ENCODE measurements around the gene RABGEF1. TPM values are rescaled to one million over a fixed set of nuclear protein-coding genes. Genes with fewer than 3 reads are reported as not detected.

RABGEF1 gene
- total and polyA plus RNA-seq, 2 of the 8 experiments (the other 6 are each of a cell fraction or from before 2014, with no cell fraction given) = 10.2 to 18.0 TPM

DNA sequence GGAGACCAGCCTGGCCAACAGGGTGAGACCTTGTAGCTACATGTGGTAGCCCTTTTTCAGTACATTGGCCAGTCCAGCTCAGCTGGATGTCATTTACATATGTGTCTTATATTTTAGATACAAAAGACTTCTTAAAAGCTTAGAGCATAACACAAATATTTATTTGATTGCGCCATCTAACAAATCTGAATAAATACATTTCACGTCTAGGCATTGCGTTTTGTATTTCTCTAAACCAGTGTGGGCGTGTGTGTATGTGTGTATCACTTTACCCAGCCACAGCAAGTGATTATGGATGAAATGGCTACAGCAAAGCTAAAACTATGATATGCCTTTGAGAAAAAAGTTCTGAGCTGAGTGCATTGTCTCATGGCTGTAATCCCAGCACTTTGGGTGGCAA is 14.0 kb downstream of the RABGEF1 start:
- no peak overlapping the region for H2BK12ac ChIP-seq (ENCODE audit: low read depth, low read length)
- no peak overlapping the region for H2BK20ac ChIP-seq (ENCODE audit: low read length)
- WGBS, 2 experiments (ENCODE audit: extremely low coverage in 1 of 2, insufficient coverage in 1 of 2, insufficient read length in 1 of 2, insufficient replicate concordance in 2 of 2, low coverage in 1 of 2, low lambda C conversion rate in 2 of 2, missing lambda C conversion rate in 1 of 2) = 83% methylated on average over 4 of the region's 4 CpGs; no CpG with 5 or more reads in 1 of the 2 experiments
- no peaks in the 10 kb centered on the region for H3K9me3 ChIP-seq (ENCODE audit: insufficient read depth in 2 of 2, low read depth in 1 of 2, low read length in 1 of 2)
- H2BK15ac ChIP-seq (ENCODE audit: low read length) = no peak overlapping the region
- H3K9ac ChIP-seq (replicated peaks in 1 of 4; ENCODE audit: extremely low read depth in 1 of 4, low read depth in 3 of 4, low read length in 3 of 4) = no peak overlapping the region
- ChIA-PET POLR2A (ENCODE audit: partially characterized antibody) (interaction anchor here (0.6 to 1.3 kb wide), 4 partner anchors 10 to 20 kb away, joined by 3 to 5 read pairs (median 4); partner anchors contain the start of gene RABGEF1), CTCF (ENCODE audit: partially characterized antibody) (interaction anchor here (1.3 kb wide), 1 partner anchor 56 kb away, joined by 3 read pairs; no protein-coding TSS in a partner anchor)
- no peak overlapping the region for H4K91ac ChIP-seq (replicated peaks; ENCODE audit: insufficient read length, low read length)
- FAIRE-seq (no peak), DNase-seq (ENCODE audit: low read depth in 1 of 2, low spot score in 2 of 2) (no peak)
- no peak overlapping the region for H3K4ac ChIP-seq (replicated peaks; ENCODE audit: insufficient read length, low read depth, low read length)
- no peak overlapping the region for H4K5ac ChIP-seq (ENCODE audit: insufficient read length, low read depth, low read length)
- H3K27me3 ChIP-seq (replicated peaks in 1 of 4; ENCODE audit: control insufficient read depth in 3 of 4, extremely low read depth in 1 of 4, insufficient read depth in 3 of 4, low read length in 3 of 4) = no peaks in the 10 kb centered on the region
- H2AK5ac ChIP-seq (ENCODE audit: low read depth, low read length) = no peak overlapping the region
- no peaks in the 10 kb centered on the region for H3K36me3 ChIP-seq (ENCODE audit: control insufficient read depth in 2 of 4, insufficient read depth in 4 of 4, low read length in 3 of 4)
- no peak overlapping the region for H3K56ac ChIP-seq (replicated peaks; ENCODE audit: insufficient read length, low read depth, low read length)
- H4K8ac ChIP-seq (ENCODE audit: extremely low read depth, insufficient read depth, low read length) = no peak overlapping the region; the same call in 1 of the 2 replicates
- H3K4me3 ChIP-seq (ENCODE audit: extremely low read depth in 1 of 4, insufficient read depth in 2 of 4, low read depth in 3 of 4, low read length in 4 of 4) = no peak overlapping the region
- no peak overlapping the region for H3K4me2 ChIP-seq (ENCODE audit: insufficient read depth in 1 of 2, low read depth in 2 of 2, low read length in 2 of 2)
- H3K14ac ChIP-seq (ENCODE audit: insufficient read length) = no peak overlapping the region
- peaks cover 0 to 48% of the 10 kb centered on the region in 2 experiments; a peak in 3 of 4 replicates for H3K79me2 ChIP-seq (ENCODE audit: control insufficient read depth in 1 of 2, insufficient read depth in 2 of 2, low read length in 2 of 2)
- H2BK120ac ChIP-seq (replicated peaks; ENCODE audit: low read depth, low read length) = no peak overlapping the region
- H3K79me1 ChIP-seq (ENCODE audit: low read depth, low read length) = 0 out of 2 replicates have a peak, but pooled peaks cover 3% of the 10 kb centered on the region
- H3K23me2 ChIP-seq (ENCODE audit: low read depth, low read length) = no peaks in the 10 kb centered on the region
- H3K18ac ChIP-seq (ENCODE audit: extremely low read depth, low read length) = no peak overlapping the region
- no peak overlapping the region for H3K27ac ChIP-seq (ENCODE audit: low read depth, low read length)
- H3K4me1 ChIP-seq (replicated peaks in 1 of 4; ENCODE audit: control insufficient read depth in 3 of 4, insufficient read depth in 4 of 4, low read length in 3 of 4) = no peaks in the 10 kb centered on the region
- H2AFZ ChIP-seq (ENCODE audit: low read length) = no peak overlapping the region
- H3K23ac ChIP-seq (ENCODE audit: insufficient read length) = no peak overlapping the region
- H2BK5ac ChIP-seq (ENCODE audit: low read depth, low read length) = no peak overlapping the region
- peaks cover 0 to 3% of the 10 kb centered on the region in 2 experiments for H4K20me1 ChIP-seq (replicated peaks in 1 of 2; ENCODE audit: control insufficient read depth in 1 of 2, insufficient read depth in 2 of 2, low read length in 2 of 2)
- TF ChIP-seq RNF2 (IDR thresholded peaks at IDR 0.05; ENCODE audit: borderline replicate concordance, low read depth, low read length, missing control alignments, poor library complexity, severe bottlenecking) (no peak), EZH2 (IDR thresholded peaks at IDR 0.05; ENCODE audit: low read depth, low read length, severe bottlenecking) (no peak), KDM4A (IDR thresholded peaks at IDR 0.05; ENCODE audit: low read depth, low read length, severe bottlenecking) (no peak), GABPA (IDR thresholded peaks at IDR 0.05; ENCODE audit: borderline replicate concordance, insufficient read depth, low read length) (no peak), EGR1 (IDR thresholded peaks at IDR 0.05; ENCODE audit: borderline replicate concordance, low read depth, low read length) (no peak)
